Measurements from ENCODE around the gene RPN2. TPM values are rescaled to one million over a fixed set of nuclear protein-coding genes. Genes with fewer than 3 reads are reported as not detected.

RPN2 gene
- total RNA-seq, 1 experiment from 2014 or later: 222 TPM

DNA sequence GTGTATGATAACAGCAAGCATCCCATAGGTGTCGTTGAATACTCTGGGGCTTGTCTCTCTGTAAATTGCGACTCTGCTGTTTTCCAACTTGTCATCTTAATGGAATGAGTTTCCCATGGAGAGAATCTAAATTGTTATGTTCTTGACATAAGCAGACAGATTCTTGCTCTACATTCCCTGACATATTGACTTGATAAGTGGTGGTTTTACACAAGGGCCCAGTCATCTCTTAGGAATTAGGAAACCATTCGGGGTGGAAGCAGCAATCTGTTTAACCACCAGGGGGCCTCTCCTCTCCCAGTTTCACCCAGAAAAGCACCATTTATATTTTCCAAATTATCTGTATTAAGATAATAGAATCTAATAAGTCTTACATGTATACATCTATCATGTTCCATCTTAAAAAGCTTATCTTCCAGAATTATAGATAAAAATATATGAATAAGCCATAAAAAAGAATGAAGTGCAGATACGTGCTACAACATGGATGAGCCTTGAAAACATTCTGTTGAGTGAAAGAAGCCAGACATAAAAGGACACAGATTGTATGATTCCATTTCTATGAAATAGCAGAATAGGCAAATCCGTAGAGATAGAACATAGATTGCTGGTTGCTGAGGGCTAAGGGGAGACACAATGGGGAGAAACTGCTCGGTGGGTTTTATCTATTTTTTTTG lies 23.3 kb downstream of the RPN2 start:
- BruUV-seq (replicated peaks): no TSS peak

DNA sequence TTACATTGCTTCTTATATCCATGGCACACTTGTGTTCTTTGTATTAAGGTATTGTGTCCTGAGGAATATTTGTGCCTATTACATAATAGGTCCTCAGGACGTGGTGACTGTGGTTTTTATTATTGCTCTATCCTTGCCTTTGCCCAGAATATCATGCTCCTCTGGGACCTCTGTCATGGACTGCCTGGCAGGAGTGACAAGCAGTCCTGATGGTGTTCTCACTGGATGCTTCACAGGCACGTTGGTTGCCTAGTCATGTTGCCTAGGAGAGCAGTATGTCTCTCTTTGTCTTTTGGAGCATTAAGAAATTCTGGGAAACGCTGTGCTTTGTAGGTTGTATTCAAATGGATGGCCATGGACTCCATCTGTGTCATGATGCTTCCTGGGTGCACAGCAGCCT lies 24.9 kb downstream of the RPN2 start:
- Histone ChIP-seq H3K36me3 (ENCODE audit: insufficient read depth, low read length, poor library complexity, severe bottlenecking) (peaks cover 80% of the 10 kb centered on the region), H3K4me3 (ENCODE audit: low read depth, low read length, poor library complexity, severe bottlenecking) (no peak overlapping the region), H3K27ac (ENCODE audit: low read depth, low read length, poor library complexity, severe bottlenecking) (no peak overlapping the region), H3K4me1 (ENCODE audit: insufficient read depth, low read length, poor library complexity, severe bottlenecking) (peaks cover 8% of the 10 kb centered on the region), H3K9me3 (ENCODE audit: low read depth, low read length, poor library complexity, severe bottlenecking) (no peaks in the 10 kb centered on the region), H3K27me3 (replicated peaks; ENCODE audit: insufficient read depth, low read depth, low read length, poor library complexity) (no peaks in the 10 kb centered on the region)
- no TSS peak for BruUV-seq (replicated peaks)
- ChIA-PET POLR2A (ENCODE audit: low non-redundant PET) (no interaction called here), CTCF (no interaction called here)
- intact Hi-C loops (cut with micrococcal nuclease; ENCODE audit: unreplicated experiment): no loop called here
- DNase-seq (ENCODE audit: low spot score): no peak
- TF ChIP-seq, protein P1, sequence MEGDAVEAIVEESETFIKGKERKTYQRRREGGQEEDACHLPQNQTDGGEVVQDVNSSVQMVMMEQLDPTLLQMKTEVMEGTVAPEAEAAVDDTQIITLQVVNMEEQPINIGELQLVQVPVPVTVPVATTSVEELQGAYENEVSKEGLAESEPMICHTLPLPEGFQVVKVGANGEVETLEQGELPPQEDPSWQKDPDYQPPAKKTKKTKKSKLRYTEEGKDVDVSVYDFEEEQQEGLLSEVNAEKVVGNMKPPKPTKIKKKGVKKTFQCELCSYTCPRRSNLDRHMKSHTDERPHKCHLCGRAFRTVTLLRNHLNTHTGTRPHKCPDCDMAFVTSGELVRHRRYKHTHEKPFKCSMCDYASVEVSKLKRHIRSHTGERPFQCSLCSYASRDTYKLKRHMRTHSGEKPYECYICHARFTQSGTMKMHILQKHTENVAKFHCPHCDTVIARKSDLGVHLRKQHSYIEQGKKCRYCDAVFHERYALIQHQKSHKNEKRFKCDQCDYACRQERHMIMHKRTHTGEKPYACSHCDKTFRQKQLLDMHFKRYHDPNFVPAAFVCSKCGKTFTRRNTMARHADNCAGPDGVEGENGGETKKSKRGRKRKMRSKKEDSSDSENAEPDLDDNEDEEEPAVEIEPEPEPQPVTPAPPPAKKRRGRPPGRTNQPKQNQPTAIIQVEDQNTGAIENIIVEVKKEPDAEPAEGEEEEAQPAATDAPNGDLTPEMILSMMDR (conservative IDR thresholded peaks at IDR 0.05; ENCODE audit: low read depth, low read length): no peak
- TF ChIP-seq EZH2 (IDR thresholded peaks at IDR 0.05; ENCODE audit: borderline replicate concordance, low read depth, low read length, poor library complexity, severe bottlenecking): no peak

More for the DNA sequence above, 23.3 kb downstream of the RPN2 start:
- Histone ChIP-seq H3K27ac (ENCODE audit: low read depth, low read length, poor library complexity, severe bottlenecking) (no peak overlapping the region), H3K4me3 (ENCODE audit: low read depth, low read length, poor library complexity, severe bottlenecking) (no peak overlapping the region), H3K4me1 (ENCODE audit: insufficient read depth, low read length, poor library complexity, severe bottlenecking) (peaks cover 8% of the 10 kb centered on the region), H3K27me3 (replicated peaks; ENCODE audit: insufficient read depth, low read depth, low read length, poor library complexity) (no peaks in the 10 kb centered on the region), H3K36me3 (ENCODE audit: insufficient read depth, low read length, poor library complexity, severe bottlenecking) (peaks cover 82% of the 10 kb centered on the region), H3K9me3 (ENCODE audit: low read depth, low read length, poor library complexity, severe bottlenecking) (no peaks in the 10 kb centered on the region)
- intact Hi-C loops (cut with micrococcal nuclease; ENCODE audit: unreplicated experiment): loop anchor here (2.0 kb wide), 1 partner anchor 332 kb away; no protein-coding TSS in a partner anchor
- DNase-seq (ENCODE audit: low spot score): peak; percentile 73
- ChIA-PET CTCF (no interaction called here), POLR2A (ENCODE audit: low non-redundant PET) (no interaction called here)
- TF ChIP-seq, protein P1 (conservative IDR thresholded peaks at IDR 0.05; ENCODE audit: low read depth, low read length): peak; percentile 90
- TF ChIP-seq EZH2 (IDR thresholded peaks at IDR 0.05; ENCODE audit: borderline replicate concordance, low read depth, low read length, poor library complexity, severe bottlenecking): no peak

DNA sequence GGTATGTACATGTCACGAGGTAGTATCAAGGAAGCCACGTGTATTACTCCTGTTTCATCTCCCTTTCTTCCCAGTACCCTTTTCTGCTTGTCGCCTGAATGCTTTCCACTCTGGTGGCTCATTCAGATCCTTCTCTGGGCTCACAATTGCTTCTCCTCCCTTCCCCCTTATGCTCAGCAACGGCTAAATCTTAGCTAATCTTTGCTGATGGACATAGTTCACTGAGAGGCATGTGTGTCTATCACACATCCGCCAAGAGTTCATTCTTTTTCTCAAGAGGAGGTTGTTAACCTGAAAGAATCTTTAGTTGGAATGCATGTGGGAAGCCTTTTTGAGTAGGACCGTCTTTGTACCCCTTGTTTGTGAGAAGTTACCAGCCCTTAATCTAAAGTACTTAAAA lies 26.0 kb downstream of the RPN2 start:
- no peaks in the 10 kb centered on the region for H3K27me3 ChIP-seq (replicated peaks; ENCODE audit: insufficient read depth, low read depth, low read length, poor library complexity)
- no TSS peak for BruUV-seq (replicated peaks)
- no peak overlapping the region for H3K27ac ChIP-seq (ENCODE audit: low read depth, low read length, poor library complexity, severe bottlenecking)
- TF ChIP-seq EZH2 (IDR thresholded peaks at IDR 0.05; ENCODE audit: borderline replicate concordance, low read depth, low read length, poor library complexity, severe bottlenecking): no peak
- TF ChIP-seq, protein P1 (conservative IDR thresholded peaks at IDR 0.05; ENCODE audit: low read depth, low read length): no peak
- intact Hi-C loops (cut with micrococcal nuclease; ENCODE audit: unreplicated experiment): no loop called here
- H3K9me3 ChIP-seq (ENCODE audit: low read depth, low read length, poor library complexity, severe bottlenecking): no peaks in the 10 kb centered on the region
- H3K4me3 ChIP-seq (ENCODE audit: low read depth, low read length, poor library complexity, severe bottlenecking): no peak overlapping the region
- H3K4me1 ChIP-seq (ENCODE audit: insufficient read depth, low read length, poor library complexity, severe bottlenecking): peaks cover 8% of the 10 kb centered on the region
- peaks cover 82% of the 10 kb centered on the region for H3K36me3 ChIP-seq (ENCODE audit: insufficient read depth, low read length, poor library complexity, severe bottlenecking)
- no peak for DNase-seq (ENCODE audit: low spot score)
- CTCF ChIA-PET: interaction anchor here (0.6 kb wide), 1 partner anchor 276 kb away, joined by 3 read pairs; no protein-coding TSS in a partner anchor
- POLR2A ChIA-PET (ENCODE audit: low non-redundant PET): no interaction called here
